Chondrocyte (in vitro differentiated cells): ENCODE measurements around the gene IFNAR1. TPM values are rescaled to one million over a fixed set of nuclear protein-coding genes. Genes with fewer than 3 reads are reported as not detected.

Experiments used
- DNase-seq: peaks from one replicate; pipeline ENCODE4 v3.0.0; 2021; ENCODE audit warnings: mixed read lengths, low spot score
- H3K27ac Mint-ChIP-seq: one replicate; pipeline ENCODE4 v1.8.0; 2021; ENCODE audit warnings: mild to moderate bottlenecking, moderate library complexity, mixed read lengths; ENCODE audit not compliant: unreplicated experiment
- H3K27me3 Mint-ChIP-seq: 2 replicates; pipeline ENCODE4 v1.8.0; 2021; ENCODE audit warnings: low read depth, mixed read lengths
- H3K36me3 Mint-ChIP-seq: 2 replicates; pipeline ENCODE4 v1.8.0; 2021; ENCODE audit warnings: low read depth, mixed read lengths
- H3K4me1 Mint-ChIP-seq: 2 replicates; pipeline ENCODE4 v1.8.0; 2021; ENCODE audit warnings: low read depth, mild to moderate bottlenecking, mixed read lengths
- H3K4me3 Mint-ChIP-seq: one replicate; pipeline ENCODE4 v1.8.0; 2021; ENCODE audit warnings: mild to moderate bottlenecking, moderate library complexity, mixed read lengths; ENCODE audit not compliant: unreplicated experiment
- H3K9me3 Mint-ChIP-seq: 2 replicates; pipeline ENCODE4 v1.8.0; 2021; ENCODE audit warnings: low read depth, mixed read lengths
- CTCF ChIP-seq: fragments of 200-600 bp; sonication (generic); IDR thresholded peaks from 2 replicates; pipeline ENCODE4 v1.5.0; 2021; ENCODE audit warnings: antibody characterized with exemption, mild to moderate bottlenecking, moderate library complexity
- total RNA-seq: library from RNA; stranded (reverse); gene quantifications from 3 replicates; pipeline ENCODE4 v1.2.1, GENCODE V29; 2021

IFNAR1 gene
- total RNA-seq, 1 donor from 2014 or later: 47.7 TPM

GRCh38 chr21:33373451-33373850 is 48.7 kb downstream of the IFNAR1 start:
- H3K27me3 Mint-ChIP-seq: no peaks in the 10 kb centered on the region
- DNase-seq: no peak
- peaks cover 9% of the 10 kb centered on the region for H3K9me3 Mint-ChIP-seq
- no peak overlapping the region for H3K4me3 Mint-ChIP-seq
- peaks cover 14% of the 10 kb centered on the region for H3K4me1 Mint-ChIP-seq
- H3K36me3 Mint-ChIP-seq: peaks cover 1% of the 10 kb centered on the region
- H3K27ac Mint-ChIP-seq: no peak overlapping the region
- no peak for TF ChIP-seq CTCF

GRCh38 chr21:33374080-33374449 is 49.3 kb downstream of the IFNAR1 start:
- Mint-ChIP-seq H3K4me1 (peaks cover 17% of the 10 kb centered on the region), H3K4me3 (no peak overlapping the region), H3K36me3 (no peaks in the 10 kb centered on the region), H3K9me3 (peaks cover 7% of the 10 kb centered on the region), H3K27ac (no peak overlapping the region), H3K27me3 (no peaks in the 10 kb centered on the region)
- DNase-seq: no peak
- no peak for TF ChIP-seq CTCF

- no peak overlapping the region for H3K27ac Mint-ChIP-seq
- H3K4me3 Mint-ChIP-seq: no peak overlapping the region
- peaks cover 20% of the 10 kb centered on the region for H3K4me1 Mint-ChIP-seq
- no peaks in the 10 kb centered on the region for H3K36me3 Mint-ChIP-seq
- peak; percentile 84 for TF ChIP-seq CTCF
- H3K9me3 Mint-ChIP-seq: peaks cover 7% of the 10 kb centered on the region
- DNase-seq: no peak
- no peaks in the 10 kb centered on the region for H3K27me3 Mint-ChIP-seq
Observed at GRCh38 chr21:33374450-33375096, 49.8 kb downstream of the IFNAR1 start.

GRCh38 chr21:33375101-33375644 is 50.4 kb downstream of the IFNAR1 start:
- H3K4me1 Mint-ChIP-seq: peaks cover 26% of the 10 kb centered on the region
- TF ChIP-seq CTCF: no peak
- no peak overlapping the region for H3K27ac Mint-ChIP-seq
- peaks cover 4% of the 10 kb centered on the region for H3K9me3 Mint-ChIP-seq
- H3K4me3 Mint-ChIP-seq: no peak overlapping the region
- no peak for DNase-seq
- H3K36me3 Mint-ChIP-seq: no peaks in the 10 kb centered on the region
- no peaks in the 10 kb centered on the region for H3K27me3 Mint-ChIP-seq

- Mint-ChIP-seq H3K27me3 (no peaks in the 10 kb centered on the region), H3K27ac (no peak overlapping the region), H3K4me3 (no peak overlapping the region), H3K9me3 (no peaks in the 10 kb centered on the region), H3K4me1 (peaks cover 46% of the 10 kb centered on the region), H3K36me3 (no peaks in the 10 kb centered on the region)
- TF ChIP-seq CTCF: no peak
- DNase-seq: no peak
Observed at GRCh38 chr21:33377221-33377920, 52.6 kb downstream of the IFNAR1 start.
